ENCODE data around the gene CFLAR.
A peak's percentile ranks its signal among the peaks of the same experiment; 100 is the strongest.
"Not testable (repeated sequence)": the region's sequence is repeated elsewhere in the genome, so short reads cannot be mapped to it uniquely, and the experiment has no call there.

CFLAR gene

GRCh38 chr2:201118961-201119854 lies 3.2 kb downstream of the CFLAR start:
- peak; percentile 55 for DNase-seq

- no peak for DNase-seq
These were observed 6.3 kb downstream of the CFLAR start for GRCh38 chr2:201122276-201122675.

GRCh38 chr2:201126308-201127151 lies 10.6 kb downstream of the CFLAR start:
- DNase-seq: peak; percentile 61

- DNase-seq: no peak
These were observed 11.2 kb downstream of the CFLAR start for GRCh38 chr2:201127152-201127511.

- peak; percentile 59 for DNase-seq
These were observed 11.6 kb downstream of the CFLAR start for GRCh38 chr2:201127570-201127969.

GRCh38 chr2:201128033-201128432 lies 12.1 kb downstream of the CFLAR start:
- no peak for DNase-seq

- peak; percentile 50 for DNase-seq
These were observed 13.1 kb downstream of the CFLAR start for GRCh38 chr2:201128933-201129505.

- peak; percentile 65 for DNase-seq
These were observed 14.7 kb downstream of the CFLAR start for GRCh38 chr2:201130524-201131186.

- DNase-seq: no peak
These were observed 16.6 kb downstream of the CFLAR start for GRCh38 chr2:201132518-201132917.

- no peak for DNase-seq
These were observed 19.4 kb downstream of the CFLAR start for GRCh38 chr2:201135386-201135785.

GRCh38 chr2:201136889-201137321 lies 20.9 kb downstream of the CFLAR start:
- no peak for DNase-seq

GRCh38 chr2:201137505-201138400 lies 21.8 kb downstream of the CFLAR start:
- DNase-seq: no peak

GRCh38 chr2:201138401-201138970 lies 22.5 kb downstream of the CFLAR start:
- no peak for DNase-seq

GRCh38 chr2:201138986-201139781 lies 23.2 kb downstream of the CFLAR start:
- DNase-seq: not testable (repeated sequence)

GRCh38 chr2:201139836-201140604 lies 24.1 kb downstream of the CFLAR start:
- no peak for DNase-seq

GRCh38 chr2:201144101-201145051 lies 28.4 kb downstream of the CFLAR start:
- DNase-seq: no peak

GRCh38 chr2:201148434-201148990 lies 32.5 kb downstream of the CFLAR start:
- DNase-seq: no peak
